ENCODE measurements around the gene RABAC1.
"Not testable (repeated sequence)": the region's sequence is repeated elsewhere in the genome, so short reads cannot be mapped to it uniquely, and the experiment has no call there.

The RABAC1 gene

GRCh38 chr19:41997121-41997850 lies 38.2 kb upstream of the RABAC1 start:
- Histone ChIP-seq H3K27me3 (peaks cover 11% of the 10 kb centered on the region), H3K36me3 (peaks cover 21% of the 10 kb centered on the region), H4K20me1 (peaks cover 4% of the 10 kb centered on the region), H3K4me1 (peaks cover 69% of the 10 kb centered on the region), H3K4me3 (peak overlapping the region; percentile 70), H3K9me3 (no peaks in the 10 kb centered on the region), H3K27ac (peak overlapping the region; percentile 37), H3K4me2 (peak overlapping the region; percentile 100), H3K9ac (no peak overlapping the region)
- no peak for TF ChIP-seq Cebpa-rat (IDR thresholded peaks at IDR 0.05)

GRCh38 chr19:41995959-41996797 lies 37.1 kb upstream of the RABAC1 start:
- Histone ChIP-seq H3K27me3 (peaks cover 11% of the 10 kb centered on the region), H4K20me1 (peaks cover 15% of the 10 kb centered on the region), H3K27ac (no peak overlapping the region), H3K4me1 (peaks cover 64% of the 10 kb centered on the region), H3K4me2 (peak overlapping the region; percentile 100), H3K4me3 (no peak overlapping the region), H3K9ac (no peak overlapping the region), H3K9me3 (no peaks in the 10 kb centered on the region), H3K36me3 (peaks cover 10% of the 10 kb centered on the region)
- no peak for TF ChIP-seq Cebpa-rat (IDR thresholded peaks at IDR 0.05)

GRCh38 chr19:41994994-41995958 lies 36.2 kb upstream of the RABAC1 start:
- peaks cover 6% of the 10 kb centered on the region for H3K27me3 ChIP-seq
- no peak for TF ChIP-seq Cebpa-rat (IDR thresholded peaks at IDR 0.05)
- H3K9ac ChIP-seq = no peak overlapping the region
- H3K27ac ChIP-seq = peak overlapping the region; percentile 10; the same call in 1 of the 2 replicates
- peaks cover 56% of the 10 kb centered on the region for H3K4me1 ChIP-seq
- peaks cover under 1% of the 10 kb centered on the region for H3K36me3 ChIP-seq
- peak overlapping the region; percentile 100 for H3K4me2 ChIP-seq
- no peaks in the 10 kb centered on the region for H3K9me3 ChIP-seq
- peak overlapping the region; percentile 77; the same call in 1 of the 2 replicates for H3K4me3 ChIP-seq
- H4K20me1 ChIP-seq = peaks cover 21% of the 10 kb centered on the region

GRCh38 chr19:41994521-41994971 lies 35.4 kb upstream of the RABAC1 start:
- H4K20me1 ChIP-seq = peaks cover 27% of the 10 kb centered on the region
- peak overlapping the region; percentile 10; the same call in 1 of the 2 replicates for H3K27ac ChIP-seq
- peaks cover under 1% of the 10 kb centered on the region for H3K27me3 ChIP-seq
- peaks cover 6% of the 10 kb centered on the region for H3K36me3 ChIP-seq
- H3K4me3 ChIP-seq = peak overlapping the region; percentile 77
- H3K9ac ChIP-seq = no peak overlapping the region
- H3K4me1 ChIP-seq = peaks cover 49% of the 10 kb centered on the region
- TF ChIP-seq Cebpa-rat (IDR thresholded peaks at IDR 0.05) = no peak
- H3K4me2 ChIP-seq = peak overlapping the region; percentile 100
- H3K9me3 ChIP-seq = no peaks in the 10 kb centered on the region

- Histone ChIP-seq H3K27me3 (no peaks in the 10 kb centered on the region), H3K36me3 (peaks cover 13% of the 10 kb centered on the region), H3K4me1 (peaks cover 43% of the 10 kb centered on the region), H4K20me1 (peaks cover 34% of the 10 kb centered on the region), H3K27ac (peak within 1 kb of the TSS; percentile 76), H3K9me3 (no peaks in the 10 kb centered on the region), H3K4me2 (peak within 1 kb of the TSS; percentile 100), H3K4me3 (peak within 1 kb of the TSS; percentile 77), H3K9ac (peak within 1 kb of the TSS; percentile 78)
- TF ChIP-seq Cebpa-rat (IDR thresholded peaks at IDR 0.05) = no peak
These were observed 34.7 kb upstream of the RABAC1 start, which contains the start of gene ATP1A3 for GRCh38 chr19:41993612-41994483. Gene ATP1A3 (minus strand): TSS chr19:41994230. CDS start chr19:41994076, 154 bp downstream.

GRCh38 chr19:41991925-41992569 lies 32.9 kb upstream of the RABAC1 start:
- Histone ChIP-seq H3K36me3 (peaks cover 31% of the 10 kb centered on the region), H4K20me1 (peaks cover 52% of the 10 kb centered on the region), H3K27ac (peak overlapping the region; percentile 38), H3K4me1 (peaks cover 36% of the 10 kb centered on the region), H3K4me2 (peak overlapping the region; percentile 100)
- H3K4me3 ChIP-seq, H3K27me3 ChIP-seq, H3K9ac ChIP-seq, H3K9me3 ChIP-seq: not testable (repeated sequence)

GRCh38 chr19:41991025-41991424 lies 31.9 kb upstream of the RABAC1 start:
- Histone ChIP-seq H3K27me3 (no peaks in the 10 kb centered on the region), H3K9me3 (no peaks in the 10 kb centered on the region), H4K20me1 (peaks cover 55% of the 10 kb centered on the region)

GRCh38 chr19:41990615-41991014 lies 31.5 kb upstream of the RABAC1 start:
- H3K4me1 ChIP-seq = peaks cover 21% of the 10 kb centered on the region
- TF ChIP-seq Cebpa-rat (IDR thresholded peaks at IDR 0.05) = no peak
- no peak overlapping the region for H3K4me2 ChIP-seq
- H3K9me3 ChIP-seq = no peaks in the 10 kb centered on the region
- H3K4me3 ChIP-seq = no peak overlapping the region
- peaks cover 55% of the 10 kb centered on the region for H4K20me1 ChIP-seq
- H3K27ac ChIP-seq = no peak overlapping the region
- H3K9ac ChIP-seq = no peak overlapping the region
- peaks cover 45% of the 10 kb centered on the region for H3K36me3 ChIP-seq
- H3K27me3 ChIP-seq = no peaks in the 10 kb centered on the region

More at GRCh38 chr19:41991025-41991424, 31.9 kb upstream of the RABAC1 start:
- no peak for TF ChIP-seq Cebpa-rat (IDR thresholded peaks at IDR 0.05)
- Histone ChIP-seq H3K27ac (no peak overlapping the region), H3K9ac (no peak overlapping the region), H3K4me3 (no peak overlapping the region), H3K36me3 (peaks cover 41% of the 10 kb centered on the region), H3K4me2 (no peak overlapping the region), H3K4me1 (peaks cover 25% of the 10 kb centered on the region)

Measured in BLaER1 (cell line).